Measurements from ENCODE around the gene COMP. TPM values are rescaled to one million over a fixed set of nuclear protein-coding genes. Genes with fewer than 3 reads are reported as not detected.

COMP gene
- polyA plus RNA-seq, 1 donor (not counting 4 experiments of a cell fraction or from before 2014, with no cell fraction given), result not detected

DNA sequence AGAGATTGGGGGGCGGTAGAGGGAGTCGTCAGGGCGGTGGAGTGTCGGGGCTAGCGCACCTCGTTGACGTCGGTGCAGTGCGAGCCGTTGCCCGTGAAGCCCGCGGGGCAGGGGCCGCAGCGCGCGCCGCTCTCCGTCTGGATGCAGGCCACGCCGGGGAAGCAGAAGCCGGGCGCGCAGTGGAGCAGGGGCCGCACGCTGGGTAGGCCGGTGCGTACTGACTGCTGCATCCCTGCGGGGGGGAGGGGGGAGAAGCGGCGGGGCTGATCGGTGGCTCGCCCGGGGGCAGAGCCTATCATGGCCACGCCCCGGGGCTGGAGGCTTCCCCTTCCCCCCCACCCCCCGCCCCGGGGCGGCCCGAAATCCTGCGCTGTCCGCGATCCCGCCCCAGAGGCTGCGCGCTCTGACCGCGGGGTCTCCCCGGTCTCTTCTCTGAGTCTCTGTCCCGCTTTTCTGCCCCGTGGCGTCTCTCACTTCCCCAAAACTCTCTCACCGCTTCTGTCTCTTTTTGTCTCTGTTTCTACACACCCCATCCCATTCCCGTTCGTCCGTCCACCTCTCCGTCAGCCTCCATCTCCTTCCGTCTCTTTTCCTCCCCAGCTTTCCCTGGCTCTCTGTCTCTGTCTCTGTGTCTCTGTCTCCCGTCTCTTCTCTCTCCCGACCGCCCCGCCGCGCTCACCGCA, 1.1 kb downstream of the COMP start:
- H4K20me1 ChIP-seq (ENCODE audit: control insufficient read depth, extremely low read depth, insufficient read depth, low read length), result no peaks in the 10 kb centered on the region
- no peaks in the 10 kb centered on the region for H3K4me1 ChIP-seq (ENCODE audit: control insufficient read depth, extremely low read depth, insufficient read depth, low read length)
- no peak overlapping the region for H3K4me3 ChIP-seq (ENCODE audit: control insufficient read depth in 2 of 3, extremely low read depth in 1 of 3, insufficient read depth in 2 of 3, low read depth in 1 of 3, low read length in 3 of 3)
- no peak overlapping the region for H3K9ac ChIP-seq (ENCODE audit: control insufficient read depth, extremely low read depth, insufficient read depth, low read length)
- no peak for DNase-seq (ENCODE audit: low read depth, low spot score)
- dilution Hi-C loops (cut with MboI; ENCODE audit: extremely low pct_ligation_motif_present, low sequenced_read_pairs), result no loop called here
- no peak overlapping the region for H3K27ac ChIP-seq (ENCODE audit: control insufficient read depth, insufficient read depth, low read length)
- no peak for FAIRE-seq
- no peaks in the 10 kb centered on the region for H3K9me3 ChIP-seq (ENCODE audit: control insufficient read depth, low read depth, low read length)
- H3K79me2 ChIP-seq (ENCODE audit: control insufficient read depth, insufficient read depth, low read length), result no peaks in the 10 kb centered on the region
- no peak overlapping the region for H3K4me2 ChIP-seq (ENCODE audit: control insufficient read depth, extremely low read depth, insufficient read depth, low read depth, low read length)
- H3K27me3 ChIP-seq (ENCODE audit: control insufficient read depth, extremely low read depth, insufficient read depth, low read length), result peaks cover 74% of the 10 kb centered on the region
- TF ChIP-seq EZH2 (IDR thresholded peaks at IDR 0.05; ENCODE audit: low read length), result no peak
- TF ChIP-seq, protein P1, sequence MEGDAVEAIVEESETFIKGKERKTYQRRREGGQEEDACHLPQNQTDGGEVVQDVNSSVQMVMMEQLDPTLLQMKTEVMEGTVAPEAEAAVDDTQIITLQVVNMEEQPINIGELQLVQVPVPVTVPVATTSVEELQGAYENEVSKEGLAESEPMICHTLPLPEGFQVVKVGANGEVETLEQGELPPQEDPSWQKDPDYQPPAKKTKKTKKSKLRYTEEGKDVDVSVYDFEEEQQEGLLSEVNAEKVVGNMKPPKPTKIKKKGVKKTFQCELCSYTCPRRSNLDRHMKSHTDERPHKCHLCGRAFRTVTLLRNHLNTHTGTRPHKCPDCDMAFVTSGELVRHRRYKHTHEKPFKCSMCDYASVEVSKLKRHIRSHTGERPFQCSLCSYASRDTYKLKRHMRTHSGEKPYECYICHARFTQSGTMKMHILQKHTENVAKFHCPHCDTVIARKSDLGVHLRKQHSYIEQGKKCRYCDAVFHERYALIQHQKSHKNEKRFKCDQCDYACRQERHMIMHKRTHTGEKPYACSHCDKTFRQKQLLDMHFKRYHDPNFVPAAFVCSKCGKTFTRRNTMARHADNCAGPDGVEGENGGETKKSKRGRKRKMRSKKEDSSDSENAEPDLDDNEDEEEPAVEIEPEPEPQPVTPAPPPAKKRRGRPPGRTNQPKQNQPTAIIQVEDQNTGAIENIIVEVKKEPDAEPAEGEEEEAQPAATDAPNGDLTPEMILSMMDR (optimal IDR thresholded peaks at IDR 0.05 in 1 of 3, IDR thresholded peaks at IDR 0.05 in 1 of 3, conservative IDR thresholded peaks at IDR 0.05 in 1 of 3; ENCODE audit: extremely low read depth in 1 of 3, insufficient read depth in 2 of 3, low read length in 3 of 3), result no peak
- no peaks in the 10 kb centered on the region for H3K9me1 ChIP-seq (ENCODE audit: control insufficient read depth, extremely low read depth, insufficient read depth, low read length)
- no peaks in the 10 kb centered on the region for H3K36me3 ChIP-seq (ENCODE audit: control insufficient read depth in 2 of 2, extremely low read depth in 1 of 2, insufficient read depth in 2 of 2, low read length in 2 of 2)
- H2AFZ ChIP-seq (ENCODE audit: control insufficient read depth, low read length), result no peak overlapping the region

DNA sequence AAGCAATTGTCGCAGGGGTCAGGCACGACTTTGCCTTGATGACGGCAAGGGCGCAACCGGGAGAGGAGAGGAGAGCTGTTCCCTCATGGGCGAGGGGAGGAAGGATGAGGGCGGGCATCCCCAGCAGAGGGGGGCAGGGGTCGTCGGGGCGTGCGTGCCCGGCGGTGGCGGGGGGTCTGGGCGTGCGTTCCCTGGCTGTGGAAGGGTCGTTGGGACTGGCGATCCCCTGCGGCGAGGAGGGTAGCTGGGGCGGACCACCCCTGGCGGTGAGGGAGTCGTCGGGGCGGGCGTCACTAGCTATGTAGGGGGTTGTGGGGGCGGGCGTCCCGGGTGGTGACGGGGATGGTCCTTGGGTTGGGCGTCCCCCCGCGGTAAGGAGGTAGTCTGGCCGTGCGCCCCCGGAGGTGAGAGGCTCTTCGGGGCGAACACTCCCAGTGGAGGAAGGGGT, 1.7 kb downstream of the COMP start:
- DNase-seq (ENCODE audit: low read depth, low spot score) (no peak), FAIRE-seq (no peak)
- Histone ChIP-seq H3K4me3 (ENCODE audit: control insufficient read depth in 2 of 3, extremely low read depth in 1 of 3, insufficient read depth in 2 of 3, low read depth in 1 of 3, low read length in 3 of 3) (no peak overlapping the region), H2AFZ (ENCODE audit: control insufficient read depth, low read length) (no peak overlapping the region), H3K9ac (ENCODE audit: control insufficient read depth, extremely low read depth, insufficient read depth, low read length) (no peak overlapping the region), H3K27ac (ENCODE audit: control insufficient read depth, insufficient read depth, low read length) (no peak overlapping the region), H3K36me3 (ENCODE audit: control insufficient read depth in 2 of 2, extremely low read depth in 1 of 2, insufficient read depth in 2 of 2, low read length in 2 of 2) (no peaks in the 10 kb centered on the region), H3K79me2 (ENCODE audit: control insufficient read depth, insufficient read depth, low read length) (no peaks in the 10 kb centered on the region), H3K4me1 (ENCODE audit: control insufficient read depth, extremely low read depth, insufficient read depth, low read length) (no peaks in the 10 kb centered on the region), H3K27me3 (ENCODE audit: control insufficient read depth, extremely low read depth, insufficient read depth, low read length) (peaks cover 79% of the 10 kb centered on the region), H3K9me1 (ENCODE audit: control insufficient read depth, extremely low read depth, insufficient read depth, low read length) (no peaks in the 10 kb centered on the region), H3K4me2 (ENCODE audit: control insufficient read depth, extremely low read depth, insufficient read depth, low read depth, low read length) (no peak overlapping the region), H4K20me1 (ENCODE audit: control insufficient read depth, extremely low read depth, insufficient read depth, low read length) (no peaks in the 10 kb centered on the region), H3K9me3 (ENCODE audit: control insufficient read depth, low read depth, low read length) (no peaks in the 10 kb centered on the region)
- TF ChIP-seq, protein P1 (optimal IDR thresholded peaks at IDR 0.05 in 1 of 3, IDR thresholded peaks at IDR 0.05 in 1 of 3, conservative IDR thresholded peaks at IDR 0.05 in 1 of 3; ENCODE audit: extremely low read depth in 1 of 3, insufficient read depth in 2 of 3, low read length in 3 of 3), result no peak
- no peak for TF ChIP-seq EZH2 (IDR thresholded peaks at IDR 0.05; ENCODE audit: low read length)
- dilution Hi-C loops (cut with MboI; ENCODE audit: extremely low pct_ligation_motif_present, low sequenced_read_pairs), result no loop called here
